ENCODE data around the gene EIF4EBP2. TPM values are rescaled to one million over a fixed set of nuclear protein-coding genes. Genes with fewer than 3 reads are reported as not detected.

Gene EIF4EBP2
- total and polyA plus RNA-seq, 2 of the 13 experiments (the other 11 are each of a cell fraction or from before 2014, with no cell fraction given) = 16.9 to 22.0 TPM

- TF ChIP-seq ZNF574 (CRISPR knock-in tag; IDR thresholded peaks at IDR 0.05) = peak; percentile 52; the same call in 1 of the 2 replicates
- TF ChIP-seq ZNF839 (CRISPR knock-in tag; IDR thresholded peaks at IDR 0.05; ENCODE audit: borderline replicate concordance) = no peak
- TF ChIP-seq BRCA1 (CRISPR knock-in tag; IDR thresholded peaks at IDR 0.05) = no peak
- TF ChIP-seq SIX4 (CRISPR knock-in tag; IDR thresholded peaks at IDR 0.05) = no peak
- TF ChIP-seq IKZF4 (CRISPR knock-in tag; IDR thresholded peaks at IDR 0.05; ENCODE audit: borderline replicate concordance, low read depth, not compliant biosample characterization) = no peak
- no peak for TF ChIP-seq ZBTB42 (CRISPR knock-in tag; IDR thresholded peaks at IDR 0.05)
- no peak for TF ChIP-seq MIER3 (CRISPR knock-in tag; IDR thresholded peaks at IDR 0.05; ENCODE audit: borderline replicate concordance)
- no peak for TF ChIP-seq SOX6 (IDR thresholded peaks at IDR 0.05)
- TF ChIP-seq SOX6 (CRISPR knock-in tag; IDR thresholded peaks at IDR 0.05) = no peak; the same call in none of the 2 replicates
- TF ChIP-seq MAZ (IDR thresholded peaks at IDR 0.05; ENCODE audit: borderline replicate concordance, low read depth, low read length) = no peak
- TF ChIP-seq MAZ (CRISPR knock-in tag; IDR thresholded peaks at IDR 0.05; ENCODE audit: low read depth) = no peak
- TF ChIP-seq ESRRA (CRISPR knock-in tag; IDR thresholded peaks at IDR 0.05; ENCODE audit: low read depth) = no peak
- TF ChIP-seq ZNF670 (CRISPR knock-in tag; IDR thresholded peaks at IDR 0.05; ENCODE audit: borderline replicate concordance) = no peak
- no peak for TF ChIP-seq ZNF746 (CRISPR knock-in tag; IDR thresholded peaks at IDR 0.05)
- TF ChIP-seq ZNF577 (CRISPR knock-in tag; IDR thresholded peaks at IDR 0.05; ENCODE audit: borderline replicate concordance, low read depth) = no peak
- TF ChIP-seq ZNF326 (CRISPR knock-in tag; IDR thresholded peaks at IDR 0.05; ENCODE audit: borderline replicate concordance) = no peak
- no peak for TF ChIP-seq SP2 (CRISPR knock-in tag; IDR thresholded peaks at IDR 0.05)
- no peak for TF ChIP-seq ZNF800 (CRISPR knock-in tag; IDR thresholded peaks at IDR 0.05)
- TF ChIP-seq, protein P1, sequence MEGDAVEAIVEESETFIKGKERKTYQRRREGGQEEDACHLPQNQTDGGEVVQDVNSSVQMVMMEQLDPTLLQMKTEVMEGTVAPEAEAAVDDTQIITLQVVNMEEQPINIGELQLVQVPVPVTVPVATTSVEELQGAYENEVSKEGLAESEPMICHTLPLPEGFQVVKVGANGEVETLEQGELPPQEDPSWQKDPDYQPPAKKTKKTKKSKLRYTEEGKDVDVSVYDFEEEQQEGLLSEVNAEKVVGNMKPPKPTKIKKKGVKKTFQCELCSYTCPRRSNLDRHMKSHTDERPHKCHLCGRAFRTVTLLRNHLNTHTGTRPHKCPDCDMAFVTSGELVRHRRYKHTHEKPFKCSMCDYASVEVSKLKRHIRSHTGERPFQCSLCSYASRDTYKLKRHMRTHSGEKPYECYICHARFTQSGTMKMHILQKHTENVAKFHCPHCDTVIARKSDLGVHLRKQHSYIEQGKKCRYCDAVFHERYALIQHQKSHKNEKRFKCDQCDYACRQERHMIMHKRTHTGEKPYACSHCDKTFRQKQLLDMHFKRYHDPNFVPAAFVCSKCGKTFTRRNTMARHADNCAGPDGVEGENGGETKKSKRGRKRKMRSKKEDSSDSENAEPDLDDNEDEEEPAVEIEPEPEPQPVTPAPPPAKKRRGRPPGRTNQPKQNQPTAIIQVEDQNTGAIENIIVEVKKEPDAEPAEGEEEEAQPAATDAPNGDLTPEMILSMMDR (CRISPR knock-in tag; IDR thresholded peaks at IDR 0.05) = no peak
- TF ChIP-seq NFYC (CRISPR knock-in tag; IDR thresholded peaks at IDR 0.05) = no peak
- no peak for TF ChIP-seq ZNF136 (CRISPR knock-in tag; IDR thresholded peaks at IDR 0.05; ENCODE audit: low read depth)
- TF ChIP-seq ZNF792 (CRISPR knock-in tag; IDR thresholded peaks at IDR 0.05) = no peak
- no peak for TF ChIP-seq ZNF549 (CRISPR knock-in tag; IDR thresholded peaks at IDR 0.05)
- no peak for TF ChIP-seq ZNF780A (CRISPR knock-in tag; IDR thresholded peaks at IDR 0.05)
- peak; percentile 85; the same call in 1 of the 2 replicates for TF ChIP-seq NCOR1 (IDR thresholded peaks at IDR 0.05; ENCODE audit: borderline replicate concordance, low read length)
- TF ChIP-seq EZH2 (conservative IDR thresholded peaks at IDR 0.05; ENCODE audit: low read depth, low read length) = no peak
Measured at GRCh38 chr10:70405037-70405824, 1.3 kb downstream of the EIF4EBP2 start (continued).
